ENCODE data around the gene CARMIL1.

- no peak for TF ChIP-seq SCRT1 (tag by site-specific recombination; IDR thresholded peaks at IDR 0.05; ENCODE audit: borderline replicate concordance)
- no peak for TF ChIP-seq BCL11A (tag by site-specific recombination; IDR thresholded peaks at IDR 0.05; ENCODE audit: low read depth)
- no peak for TF ChIP-seq ZNF518A (tag by site-specific recombination; conservative IDR thresholded peaks at IDR 0.05; ENCODE audit: low read depth)
- TF ChIP-seq CTCF (tag by site-specific recombination; IDR thresholded peaks at IDR 0.05): no peak
- TF ChIP-seq REST (tag by site-specific recombination; IDR thresholded peaks at IDR 0.05): no peak
- TF ChIP-seq ZNF146 (tag by site-specific recombination; IDR thresholded peaks at IDR 0.05): no peak
- no peak for TF ChIP-seq ZNF175 (tag by site-specific recombination; IDR thresholded peaks at IDR 0.05)
- no peak for TF ChIP-seq ZNF280C (tag by site-specific recombination; IDR thresholded peaks at IDR 0.05)
- no peak for TF ChIP-seq ZBTB8A (tag by site-specific recombination; IDR thresholded peaks at IDR 0.05)
- no peak for TF ChIP-seq ZNF596 (tag by site-specific recombination; IDR thresholded peaks at IDR 0.05)
Measured at GRCh38 chr6:25603251-25603650, 324.1 kb downstream of the CARMIL1 start.
